ENCODE results near the gene CDH4.

DNA sequence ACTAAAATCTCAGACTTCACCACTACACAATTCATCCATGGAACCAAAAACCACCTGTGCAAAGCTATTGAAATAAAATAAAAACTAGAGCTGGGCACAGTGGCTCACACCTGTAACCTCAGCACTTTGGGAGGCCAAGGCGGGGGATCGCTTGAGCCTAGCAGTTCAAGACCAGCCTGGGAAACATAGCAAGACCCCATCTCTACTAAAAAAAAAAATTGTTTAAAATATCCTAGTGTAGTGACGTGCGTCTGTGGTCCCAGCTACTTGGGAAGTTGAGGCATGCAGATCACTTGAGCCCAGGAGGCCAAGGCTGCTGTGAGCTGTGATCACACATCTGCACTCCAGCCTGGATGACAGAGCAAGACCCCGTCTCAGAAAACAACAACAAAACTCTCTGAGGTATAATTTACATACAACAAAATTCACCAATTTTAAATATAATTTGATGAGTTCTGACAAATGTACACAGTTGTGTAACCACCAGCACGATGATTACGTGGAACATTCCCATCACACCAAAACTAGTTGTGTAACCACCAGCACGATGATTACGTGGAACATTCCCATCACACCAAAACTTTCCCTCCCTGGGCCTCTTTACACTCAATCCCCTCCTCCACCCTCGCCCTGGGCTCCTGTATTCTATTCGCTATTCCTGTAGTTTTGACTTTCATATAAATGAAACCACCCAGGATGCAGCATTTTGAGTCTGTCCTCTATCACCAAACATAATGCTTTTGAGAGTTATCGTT lies 706.1 kb downstream of the CDH4 start:
- no peak for TF ChIP-seq POLR2A (IDR thresholded peaks at IDR 0.05)
- TF ChIP-seq, protein P1, sequence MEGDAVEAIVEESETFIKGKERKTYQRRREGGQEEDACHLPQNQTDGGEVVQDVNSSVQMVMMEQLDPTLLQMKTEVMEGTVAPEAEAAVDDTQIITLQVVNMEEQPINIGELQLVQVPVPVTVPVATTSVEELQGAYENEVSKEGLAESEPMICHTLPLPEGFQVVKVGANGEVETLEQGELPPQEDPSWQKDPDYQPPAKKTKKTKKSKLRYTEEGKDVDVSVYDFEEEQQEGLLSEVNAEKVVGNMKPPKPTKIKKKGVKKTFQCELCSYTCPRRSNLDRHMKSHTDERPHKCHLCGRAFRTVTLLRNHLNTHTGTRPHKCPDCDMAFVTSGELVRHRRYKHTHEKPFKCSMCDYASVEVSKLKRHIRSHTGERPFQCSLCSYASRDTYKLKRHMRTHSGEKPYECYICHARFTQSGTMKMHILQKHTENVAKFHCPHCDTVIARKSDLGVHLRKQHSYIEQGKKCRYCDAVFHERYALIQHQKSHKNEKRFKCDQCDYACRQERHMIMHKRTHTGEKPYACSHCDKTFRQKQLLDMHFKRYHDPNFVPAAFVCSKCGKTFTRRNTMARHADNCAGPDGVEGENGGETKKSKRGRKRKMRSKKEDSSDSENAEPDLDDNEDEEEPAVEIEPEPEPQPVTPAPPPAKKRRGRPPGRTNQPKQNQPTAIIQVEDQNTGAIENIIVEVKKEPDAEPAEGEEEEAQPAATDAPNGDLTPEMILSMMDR (IDR thresholded peaks at IDR 0.05), result no peak

Data from prostate gland (tissue), 2 donors.